Cardiac fibroblast (primary cell): ENCODE measurements around the gene MYH3.

Experiments used
- DNase-seq, 2 donors: peaks; one replicate each; pipeline versions ENCODE4 v3.0.0 to v3.0.0-alpha.2; 2010; ENCODE audit warnings: low read depth in 2 of 2
- H3K4me3 ChIP-seq, 2 donors: replicated peaks in 1 of 2; 1 replicate in 1 of 2; 2 replicates in 1 of 2; pipeline ENCODE4 v1.5.1; 2011; ENCODE audit warnings: low read depth in 2 of 2, low read length in 2 of 2, mild to moderate bottlenecking in 2 of 2, moderate library complexity in 1 of 2
- TF ChIP-seq, protein P1 (sequence below): IDR thresholded peaks from one replicate; pipeline ENCODE4 v1.5.1; 2011; ENCODE audit warnings: low read depth, mild to moderate bottlenecking, low read length, inconsistent platforms

MYH3 gene

DNA sequence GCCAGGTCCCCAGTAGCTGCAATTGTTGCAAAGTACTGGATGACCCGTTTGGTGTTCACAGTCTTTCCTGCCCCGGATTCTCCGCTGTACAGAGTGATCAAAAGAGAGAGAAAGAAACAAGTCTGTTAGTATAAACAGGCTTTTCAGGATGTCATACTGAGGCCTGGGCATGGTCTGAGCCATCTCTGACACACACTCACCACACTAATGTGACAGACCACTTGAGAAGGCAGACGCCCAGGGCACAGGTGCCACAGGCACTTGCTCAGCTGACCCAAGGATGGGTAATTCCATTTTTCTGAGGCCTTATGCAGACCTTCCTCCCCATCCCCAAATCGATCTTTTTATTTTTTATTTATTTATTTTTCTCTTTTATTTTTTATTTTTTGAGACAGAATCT is 7.5 kb downstream of the MYH3 start:
- TF ChIP-seq, protein P1, sequence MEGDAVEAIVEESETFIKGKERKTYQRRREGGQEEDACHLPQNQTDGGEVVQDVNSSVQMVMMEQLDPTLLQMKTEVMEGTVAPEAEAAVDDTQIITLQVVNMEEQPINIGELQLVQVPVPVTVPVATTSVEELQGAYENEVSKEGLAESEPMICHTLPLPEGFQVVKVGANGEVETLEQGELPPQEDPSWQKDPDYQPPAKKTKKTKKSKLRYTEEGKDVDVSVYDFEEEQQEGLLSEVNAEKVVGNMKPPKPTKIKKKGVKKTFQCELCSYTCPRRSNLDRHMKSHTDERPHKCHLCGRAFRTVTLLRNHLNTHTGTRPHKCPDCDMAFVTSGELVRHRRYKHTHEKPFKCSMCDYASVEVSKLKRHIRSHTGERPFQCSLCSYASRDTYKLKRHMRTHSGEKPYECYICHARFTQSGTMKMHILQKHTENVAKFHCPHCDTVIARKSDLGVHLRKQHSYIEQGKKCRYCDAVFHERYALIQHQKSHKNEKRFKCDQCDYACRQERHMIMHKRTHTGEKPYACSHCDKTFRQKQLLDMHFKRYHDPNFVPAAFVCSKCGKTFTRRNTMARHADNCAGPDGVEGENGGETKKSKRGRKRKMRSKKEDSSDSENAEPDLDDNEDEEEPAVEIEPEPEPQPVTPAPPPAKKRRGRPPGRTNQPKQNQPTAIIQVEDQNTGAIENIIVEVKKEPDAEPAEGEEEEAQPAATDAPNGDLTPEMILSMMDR = no peak
- no peak for DNase-seq
- H3K4me3 ChIP-seq = no peak overlapping the region

DNA sequence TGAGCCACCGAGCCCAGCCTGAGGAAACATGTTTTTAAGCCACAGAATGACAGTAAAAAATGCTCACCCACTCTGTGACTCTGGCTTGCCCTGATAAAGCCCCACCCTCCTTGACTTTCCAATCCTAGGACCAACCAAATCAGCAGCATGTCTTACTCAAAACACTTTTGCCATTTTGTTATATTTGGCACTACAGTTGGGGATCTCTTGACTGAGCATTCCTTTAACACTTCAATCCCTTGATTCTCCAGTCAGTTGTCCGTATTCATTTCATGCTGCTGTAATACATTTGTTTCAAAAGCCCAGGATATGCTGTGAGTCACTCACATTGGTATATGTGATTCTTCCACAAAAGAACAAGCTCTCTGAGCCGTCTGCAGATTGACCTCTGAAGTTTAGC is 8.2 kb downstream of the MYH3 start:
- TF ChIP-seq, protein P1 = no peak
- peak in 1 of 2 donors; percentile 57 for DNase-seq
- no peak overlapping the region for H3K4me3 ChIP-seq

DNA sequence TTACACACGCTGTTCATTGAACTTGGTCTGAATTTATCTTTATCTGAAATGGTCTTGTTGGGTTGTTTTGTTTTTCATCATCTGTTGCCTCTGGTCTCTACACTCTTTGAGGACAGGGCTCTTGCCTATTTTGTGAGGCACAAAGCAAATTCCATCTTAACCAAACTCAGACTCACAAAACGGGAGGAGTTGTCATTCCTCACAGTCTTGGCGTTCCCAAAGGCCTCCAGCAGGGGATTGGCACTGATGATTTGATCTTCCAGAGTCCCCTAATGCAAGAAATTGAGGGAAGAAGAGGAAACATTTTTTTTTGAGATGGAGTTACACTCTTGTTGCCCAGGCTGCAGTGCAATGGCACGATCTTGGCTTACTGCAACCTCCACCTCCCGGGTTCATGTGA is 8.7 kb downstream of the MYH3 start:
- no peak for DNase-seq
- TF ChIP-seq, protein P1 = no peak

DNA sequence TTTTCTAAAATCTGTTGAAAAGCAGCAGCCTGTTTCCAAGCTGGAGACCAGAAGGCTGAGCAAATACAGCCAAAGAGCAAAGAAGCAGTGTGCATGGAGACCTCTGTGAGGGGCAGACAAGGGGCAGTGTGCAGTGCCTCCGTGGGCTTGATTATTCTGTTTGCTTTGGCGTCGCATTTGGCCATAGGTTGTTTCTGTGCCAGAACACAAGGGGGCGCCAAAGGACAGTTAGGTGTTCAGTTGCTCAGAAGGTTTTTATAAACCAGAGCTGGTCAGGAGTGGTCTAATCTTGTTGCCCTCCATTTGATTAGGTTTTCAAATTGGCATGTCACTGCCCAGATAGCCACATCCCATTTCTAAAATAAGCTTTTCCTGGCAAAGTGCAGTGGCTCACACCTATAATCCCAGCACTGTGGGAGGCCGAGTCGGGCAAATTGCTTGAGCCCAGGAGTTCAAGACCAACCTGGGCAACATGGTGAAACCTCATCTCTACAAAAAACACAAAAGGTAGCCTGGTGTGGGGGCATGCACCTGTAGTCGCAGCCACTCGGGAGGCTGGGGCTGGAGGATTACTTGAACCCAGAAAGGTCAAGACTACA is 10.6 kb downstream of the MYH3 start:
- TF ChIP-seq, protein P1 = peak; percentile 88
- DNase-seq = peak; percentile 77 to 83
- no peak overlapping the region for H3K4me3 ChIP-seq

More for the DNA sequence above, 8.7 kb downstream of the MYH3 start:
- no peak overlapping the region for H3K4me3 ChIP-seq

DNA sequence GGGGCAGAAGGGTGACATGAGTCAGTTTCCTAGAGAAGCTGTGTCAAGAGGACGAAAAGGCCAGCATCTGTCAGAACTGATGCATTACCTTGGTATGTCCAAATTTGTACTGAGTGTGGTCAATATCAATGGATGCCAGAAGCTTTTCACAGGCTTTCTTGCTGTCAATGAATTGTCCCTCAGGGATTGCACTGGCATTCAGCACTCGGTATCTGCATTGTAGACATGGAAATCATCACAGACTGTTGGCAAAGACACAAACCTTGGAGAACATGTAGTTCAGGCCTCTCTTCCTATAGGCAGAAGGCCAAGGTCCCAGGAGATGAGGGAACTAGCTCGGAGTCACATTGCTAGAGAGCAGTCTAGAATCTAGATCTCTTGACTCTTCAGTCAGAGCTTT is 16.6 kb downstream of the MYH3 start:
- DNase-seq = peak; percentile 14 to 73
- H3K4me3 ChIP-seq = no peak overlapping the region
- TF ChIP-seq, protein P1 = no peak

DNA sequence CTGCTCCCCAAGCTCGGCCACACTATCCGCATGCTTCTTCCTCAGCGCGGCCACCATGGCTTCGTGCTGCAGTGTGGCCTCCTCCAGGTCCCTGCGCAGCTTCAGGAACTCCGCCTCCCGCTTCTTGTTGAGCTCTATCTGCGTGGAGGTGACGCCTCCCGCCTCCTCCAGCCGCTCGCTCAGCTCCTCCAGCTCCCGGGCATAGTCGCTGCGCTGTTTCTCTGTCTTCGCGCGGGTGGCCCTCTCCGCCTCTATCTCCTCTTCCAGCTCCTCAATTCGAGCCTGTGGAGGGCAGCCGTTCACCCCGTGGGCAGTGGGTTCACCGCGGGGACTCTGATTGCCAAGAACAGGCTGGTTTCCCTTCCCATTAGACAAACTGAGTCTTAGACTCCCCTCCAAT is 19.0 kb downstream of the MYH3 start:
- TF ChIP-seq, protein P1 = no peak
- H3K4me3 ChIP-seq = no peak overlapping the region
- DNase-seq = no peak

DNA sequence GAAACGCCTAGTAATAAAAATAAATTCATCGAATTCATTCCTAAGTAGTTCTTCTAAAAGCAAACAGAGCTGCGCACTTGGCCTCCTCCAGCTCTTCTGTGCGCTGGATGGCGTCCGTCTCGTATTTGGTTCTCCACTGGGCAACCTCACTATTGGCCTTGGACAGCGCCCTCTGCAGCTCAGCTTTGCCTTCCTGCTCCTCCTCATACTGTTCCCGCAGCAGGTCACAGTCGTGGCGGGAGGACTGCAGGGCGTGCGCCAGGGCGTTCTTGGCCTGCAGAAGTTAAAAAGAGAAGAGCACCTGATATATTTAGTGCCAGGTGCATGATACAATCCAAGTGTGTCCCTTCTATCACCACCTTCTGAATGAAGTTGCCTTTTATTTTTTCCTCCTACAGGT is 21.8 kb downstream of the MYH3 start:
- DNase-seq = no peak
- no peak overlapping the region for H3K4me3 ChIP-seq
- TF ChIP-seq, protein P1 = no peak
